HCT116 (cell line): ENCODE data around the gene AAK1. TPM values are rescaled to one million over a fixed set of nuclear protein-coding genes. Genes with fewer than 3 reads are reported as not detected.

ENCODE experiments used
- ATAC-seq: fragments of 200-7000 bp; cut with Tn5 transposase; 2 replicates; pipeline ENCODE4 v1.9.1; 2020; ENCODE audit warnings: mild to moderate bottlenecking, moderate library complexity
- BruUV-seq: library from RNA; stranded (reverse); fragments of 400-500 nt; replicated peaks from 2 replicates; lab custom pipeline; 2021; lab: Mats Ljungman, UMichigan
- CTCF ChIA-PET: fragments of 300-600 bp; sonication (Branson Sonifier 250); formaldehyde crosslinking; loops from one replicate; lab custom pipeline; 2021; ENCODE audit warnings: antibody characterized with exemption; lab: Charles Lee
- POLR2A ChIA-PET: fragments of 300-600, 350-600 bp; sonication (Branson Sonifier 250); formaldehyde crosslinking; loops from one replicate; lab custom pipeline; 2021; ENCODE audit warnings: antibody characterized with exemption; lab: Charles Lee
- RAD21 ChIA-PET, 2 experiments: fragments of 300-600 bp; sonication (Branson Sonifier 250); formaldehyde crosslinking; loops; one replicate each; lab custom pipeline; 2023; ENCODE audit warnings: low total read pairs in 2 of 2; ENCODE audit not compliant: uncharacterized antibody in 2 of 2, unreplicated experiment in 2 of 2, low non-redundant PET in 1 of 2; lab: Charles Lee
- DNase-seq: peaks from one replicate; pipeline ENCODE4 v3.0.0-alpha.2; 2010; ENCODE audit warnings: low read depth, low spot score
- H2AFZ ChIP-seq: fragments of 200-600 bp; shearing (Covaris generic), sonication (generic); 2 replicates; pipeline ENCODE4 v1.6.1; 2017; ENCODE audit warnings: low read depth, mixed run types, mixed read lengths, antibody characterized with exemption, low read length; ENCODE audit not compliant: poor library complexity, severe bottlenecking
- H3K27ac ChIP-seq: 2 replicates; pipeline ENCODE4 v1.5.1; 2012; ENCODE audit warnings: low read depth, low read length
- H3K27me3 ChIP-seq: fragments of 200-600 bp; sonication (generic); 2 replicates; pipeline ENCODE4 v1.6.1; 2016; ENCODE audit warnings: mixed run types, low read length, mixed read lengths; ENCODE audit not compliant: insufficient read depth
- H3K36me3 ChIP-seq, 2 experiments: fragments of 200-500 bp in 1 of 2; fragments of 200-600 bp in 1 of 2; sonication (Bioruptor generic) in 1 of 2; sonication (generic) in 1 of 2; 2 replicates each; pipeline versions ENCODE4 v1.5.1 to v1.6.1; 2014 to 2016; ENCODE audit warnings: low read length in 2 of 2, inconsistent platforms in 1 of 2, mixed read lengths in 1 of 2, mixed run types in 1 of 2; ENCODE audit not compliant: insufficient read depth in 2 of 2, control insufficient read depth in 1 of 2
- H3K4me1 ChIP-seq, 2 experiments: fragments of 200-600 bp in 1 of 2; sonication (generic) in 1 of 2; 2 replicates each; pipeline versions ENCODE4 v1.5.1 to v1.6.1; 2012 to 2017; ENCODE audit warnings: low read length in 2 of 2, inconsistent platforms in 1 of 2, mild to moderate bottlenecking in 1 of 2, mixed read lengths in 1 of 2, mixed run types in 1 of 2, moderate library complexity in 1 of 2; ENCODE audit not compliant: insufficient read depth in 2 of 2, control insufficient read depth in 1 of 2
- H3K4me2 ChIP-seq: fragments of 200-600 bp; sonication (generic); 2 replicates; pipeline ENCODE4 v1.6.1; 2017; ENCODE audit warnings: mixed run types, low read length, mixed read lengths
- H3K4me3 ChIP-seq, 2 experiments: fragments of 200-600 bp in 1 of 2; sonication (generic) in 1 of 2; replicated peaks in 1 of 2; 2 replicates each; pipeline ENCODE4 v1.5.1; 2011 to 2016; ENCODE audit warnings: low read length in 2 of 2, control low read depth in 1 of 2, low read depth in 1 of 2, mild to moderate bottlenecking in 1 of 2, mixed read lengths in 1 of 2, mixed run types in 1 of 2
- H3K79me2 ChIP-seq: fragments of 200-600 bp; sonication (generic); 2 replicates; pipeline ENCODE4 v1.6.1; 2017; ENCODE audit warnings: mild to moderate bottlenecking, mixed run types, low read length, moderate library complexity, mixed read lengths; ENCODE audit not compliant: insufficient read depth
- H3K9ac ChIP-seq: fragments of 200-600 bp; sonication (generic); 2 replicates; pipeline ENCODE4 v1.6.1; 2016; ENCODE audit warnings: low read length, mixed read lengths
- H3K9me2 ChIP-seq: fragments of 200-600 bp; sonication (generic), shearing (Covaris generic); 2 replicates; pipeline ENCODE4 v1.6.1; 2017; ENCODE audit warnings: mixed run types, mild to moderate bottlenecking, moderate library complexity; ENCODE audit not compliant: insufficient read depth
- H3K9me3 ChIP-seq, 2 experiments: fragments of 200-500 bp in 1 of 2; fragments of 200-600 bp in 1 of 2; sonication (Bioruptor generic) in 1 of 2; sonication (generic) in 1 of 2; 2 replicates each; pipeline ENCODE4 v1.6.1; 2014 to 2017; ENCODE audit warnings: low read length in 2 of 2, mixed read lengths in 2 of 2, inconsistent platforms in 1 of 2, low read depth in 1 of 2, mild to moderate bottlenecking in 1 of 2, mixed run types in 1 of 2, moderate library complexity in 1 of 2; ENCODE audit not compliant: control insufficient read depth in 1 of 2, insufficient read depth in 1 of 2
- H4K20me1 ChIP-seq: fragments of 200-600 bp; sonication (generic), shearing (Covaris generic); 2 replicates; pipeline ENCODE4 v1.6.1; 2017; ENCODE audit warnings: mixed run types, mild to moderate bottlenecking, moderate library complexity; ENCODE audit not compliant: insufficient read depth
- CBX3 ChIP-seq: IDR thresholded peaks from 2 replicates; pipeline ENCODE4 v1.6.1; 2012; ENCODE audit warnings: low read depth
- CEBPB ChIP-seq: IDR thresholded peaks from 2 replicates; pipeline ENCODE4 v1.6.1; 2012; ENCODE audit warnings: low read depth
- CTCF ChIP-seq, 3 experiments: fragments of 200-600 bp in 1 of 3; sonication (generic) in 1 of 3; IDR thresholded peaks in 2 of 3; conservative IDR thresholded peaks in 1 of 3; 2 replicates each; pipeline ENCODE4 v1.5.1; 2012 to 2017; ENCODE audit warnings: low read depth in 2 of 3, low read length in 2 of 3, antibody characterized with exemption in 1 of 3, borderline replicate concordance in 1 of 3, control low read depth in 1 of 3, mild to moderate bottlenecking in 1 of 3, mixed read lengths in 1 of 3, mixed run types in 1 of 3, moderate library complexity in 1 of 3; ENCODE audit not compliant: insufficient read depth in 1 of 3
- EGR1 ChIP-seq: IDR thresholded peaks from 2 replicates; pipeline ENCODE4 v1.6.1; 2012; ENCODE audit warnings: low read depth
- EZH2 ChIP-seq: fragments of 200-600 bp; sonication (generic); IDR thresholded peaks from 2 replicates; pipeline ENCODE4 v1.6.1; 2017; ENCODE audit warnings: antibody characterized with exemption, mixed run types
- FOSL1 ChIP-seq: IDR thresholded peaks from 2 replicates; pipeline ENCODE4 v1.6.1; 2012; ENCODE audit warnings: low read depth
- JUND ChIP-seq: IDR thresholded peaks from 2 replicates; pipeline ENCODE4 v1.6.1; 2012
- POLR2AphosphoS5 ChIP-seq: IDR thresholded peaks from 2 replicates; pipeline ENCODE4 v1.6.1; 2011; ENCODE audit warnings: mild to moderate bottlenecking, low read depth, low read length, moderate library complexity
- REST ChIP-seq: IDR thresholded peaks from 2 replicates; pipeline ENCODE4 v1.6.1; 2012; ENCODE audit warnings: low read depth
- SIN3A ChIP-seq: IDR thresholded peaks from 2 replicates; pipeline ENCODE4 v1.6.1; 2012; ENCODE audit warnings: low read depth
- SP1 ChIP-seq: IDR thresholded peaks from 2 replicates; pipeline ENCODE4 v1.6.1; 2012; ENCODE audit warnings: low read depth
- SRF ChIP-seq: IDR thresholded peaks from 2 replicates; pipeline ENCODE4 v1.6.1; 2012; ENCODE audit warnings: low read depth
- TCF7L2 ChIP-seq: IDR thresholded peaks from 2 replicates; pipeline ENCODE4 v1.7.0; 2011; ENCODE audit warnings: borderline replicate concordance, inconsistent platforms; ENCODE audit not compliant: insufficient read depth, insufficient read length; ENCODE audit errors: extremely low read depth
- ZFX ChIP-seq: fragments of 450-650 bp; IDR thresholded peaks from 2 replicates; pipeline ENCODE4 v1.6.1; 2017
- ZNF274 ChIP-seq: fragments of 200-500 bp; sonication (Bioruptor generic); IDR thresholded peaks from 2 replicates; pipeline ENCODE4 v1.6.1; 2014; ENCODE audit warnings: mild to moderate bottlenecking, low read depth, low read length, inconsistent platforms
- intact Hi-C: fragments of 100-400 bp; cut with micrococcal nuclease; formaldehyde crosslinking; loops from 2 replicates; pipeline ENCODE4 v1.10.0; 2022
- total RNA-seq: library from RNA; stranded (reverse); gene quantifications from one replicate; pipeline ENCODE4 v1.2.1, GENCODE V29; 2021; ENCODE audit not compliant: unreplicated experiment
- TF ChIP-seq, protein P1 (sequence below): IDR thresholded peaks from 2 replicates; pipeline ENCODE4 v1.6.1; 2011; ENCODE audit warnings: mild to moderate bottlenecking, low read length, moderate library complexity; ENCODE audit not compliant: insufficient replicate concordance; ENCODE audit errors: extremely low read depth
- TF ChIP-seq, protein P2 (sequence below): IDR thresholded peaks from 2 replicates; pipeline ENCODE4 v1.6.1; 2012
- TF ChIP-seq, protein P3 (sequence below): IDR thresholded peaks from 2 replicates; pipeline ENCODE4 v1.6.1; 2012

The AAK1 gene
- total RNA-seq, 1 experiment from 2014 or later, result 32.0 TPM

- no peak for ATAC-seq
- H3K4me3 ChIP-seq, result no peak overlapping the region
Observed at GRCh38 chr2:69499966-69500365, 143.6 kb downstream of the AAK1 start.

More at GRCh38 chr2:69499966-69500365, 143.6 kb downstream of the AAK1 start:
- RAD21 ChIA-PET, result no interaction called here
- POLR2A ChIA-PET, result no interaction called here
- BruUV-seq, result no TSS peak
- H3K4me1 ChIP-seq, result no peaks in the 10 kb centered on the region
- no peaks in the 10 kb centered on the region for H3K79me2 ChIP-seq
- H3K36me3 ChIP-seq, result no peaks in the 10 kb centered on the region
- intact Hi-C loops, result no loop called here
- H3K27me3 ChIP-seq, result no peaks in the 10 kb centered on the region
- DNase-seq, result no peak
- H3K4me2 ChIP-seq, result no peak overlapping the region
- CTCF ChIA-PET, result no interaction called here
- H4K20me1 ChIP-seq, result no peaks in the 10 kb centered on the region
- H3K9me2 ChIP-seq, result no peaks in the 10 kb centered on the region
- H3K9me3 ChIP-seq, result no peaks in the 10 kb centered on the region
- no peak for TF ChIP-seq EGR1
- no peak for TF ChIP-seq CBX3
- TF ChIP-seq REST, result no peak
- TF ChIP-seq SRF, result no peak
- TF ChIP-seq SP1, result no peak
- TF ChIP-seq, protein P1, sequence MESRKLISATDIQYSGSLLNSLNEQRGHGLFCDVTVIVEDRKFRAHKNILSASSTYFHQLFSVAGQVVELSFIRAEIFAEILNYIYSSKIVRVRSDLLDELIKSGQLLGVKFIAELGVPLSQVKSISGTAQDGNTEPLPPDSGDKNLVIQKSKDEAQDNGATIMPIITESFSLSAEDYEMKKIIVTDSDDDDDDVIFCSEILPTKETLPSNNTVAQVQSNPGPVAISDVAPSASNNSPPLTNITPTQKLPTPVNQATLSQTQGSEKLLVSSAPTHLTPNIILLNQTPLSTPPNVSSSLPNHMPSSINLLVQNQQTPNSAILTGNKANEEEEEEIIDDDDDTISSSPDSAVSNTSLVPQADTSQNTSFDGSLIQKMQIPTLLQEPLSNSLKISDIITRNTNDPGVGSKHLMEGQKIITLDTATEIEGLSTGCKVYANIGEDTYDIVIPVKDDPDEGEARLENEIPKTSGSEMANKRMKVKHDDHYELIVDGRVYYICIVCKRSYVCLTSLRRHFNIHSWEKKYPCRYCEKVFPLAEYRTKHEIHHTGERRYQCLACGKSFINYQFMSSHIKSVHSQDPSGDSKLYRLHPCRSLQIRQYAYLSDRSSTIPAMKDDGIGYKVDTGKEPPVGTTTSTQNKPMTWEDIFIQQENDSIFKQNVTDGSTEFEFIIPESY, result no peak
- TF ChIP-seq ZNF274, result no peak
- TF ChIP-seq, protein P2, sequence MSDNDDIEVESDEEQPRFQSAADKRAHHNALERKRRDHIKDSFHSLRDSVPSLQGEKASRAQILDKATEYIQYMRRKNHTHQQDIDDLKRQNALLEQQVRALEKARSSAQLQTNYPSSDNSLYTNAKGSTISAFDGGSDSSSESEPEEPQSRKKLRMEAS, result no peak
- no peak for TF ChIP-seq ZFX
- no peak for TF ChIP-seq TCF7L2
- TF ChIP-seq, protein P3, sequence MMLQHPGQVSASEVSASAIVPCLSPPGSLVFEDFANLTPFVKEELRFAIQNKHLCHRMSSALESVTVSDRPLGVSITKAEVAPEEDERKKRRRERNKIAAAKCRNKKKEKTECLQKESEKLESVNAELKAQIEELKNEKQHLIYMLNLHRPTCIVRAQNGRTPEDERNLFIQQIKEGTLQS, result no peak
- no peak for TF ChIP-seq EZH2
- TF ChIP-seq JUND, result no peak
- TF ChIP-seq CEBPB, result no peak
- TF ChIP-seq FOSL1, result no peak
- TF ChIP-seq POLR2AphosphoS5, result no peak
- no peak for TF ChIP-seq SIN3A
- TF ChIP-seq CTCF (IDR thresholded peaks at IDR 0.05 in 2 of 3, conservative IDR thresholded peaks at IDR 0.05 in 1 of 3; ENCODE audit: borderline replicate concordance in 1 of 3, insufficient read depth in 1 of 3, low read depth in 2 of 3, low read length in 2 of 3), result no peak
- TF ChIP-seq, all 23 proteins: peak for 0
- no peak overlapping the region for H2AFZ ChIP-seq
- H3K27ac ChIP-seq, result no peak overlapping the region
- no peak overlapping the region for H3K9ac ChIP-seq
